ENCODE data around the gene NRXN3.

NRXN3 gene

GRCh38 chr14:78637489-78637888, 467.3 kb downstream of the NRXN3 start:
- POLR2A ChIA-PET = no interaction called here
- no peaks in the 10 kb centered on the region for H3K4me1 ChIP-seq (ENCODE audit: control insufficient read depth, insufficient read depth, low read length)
- H3K27ac ChIP-seq (ENCODE audit: extremely low read depth, low read depth, low read length) = no peak overlapping the region
- TF ChIP-seq SALL2 (tag by site-specific recombination; IDR thresholded peaks at IDR 0.05; ENCODE audit: borderline replicate concordance) = no peak
- no peak for TF ChIP-seq ZNF311 (tag by site-specific recombination; IDR thresholded peaks at IDR 0.05; ENCODE audit: borderline replicate concordance)
- no peak for TF ChIP-seq KLF17 (tag by site-specific recombination; IDR thresholded peaks at IDR 0.05)
- TF ChIP-seq, protein P1, sequence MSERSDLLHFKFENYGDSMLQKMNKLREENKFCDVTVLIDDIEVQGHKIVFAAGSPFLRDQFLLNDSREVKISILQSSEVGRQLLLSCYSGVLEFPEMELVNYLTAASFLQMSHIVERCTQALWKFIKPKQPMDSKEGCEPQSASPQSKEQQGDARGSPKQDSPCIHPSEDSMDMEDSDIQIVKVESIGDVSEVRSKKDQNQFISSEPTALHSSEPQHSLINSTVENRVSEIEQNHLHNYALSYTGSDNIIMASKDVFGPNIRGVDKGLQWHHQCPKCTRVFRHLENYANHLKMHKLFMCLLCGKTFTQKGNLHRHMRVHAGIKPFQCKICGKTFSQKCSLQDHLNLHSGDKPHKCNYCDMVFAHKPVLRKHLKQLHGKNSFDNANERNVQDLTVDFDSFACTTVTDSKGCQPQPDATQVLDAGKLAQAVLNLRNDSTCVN (tag by site-specific recombination; optimal IDR thresholded peaks at IDR 0.05) = no peak
- TF ChIP-seq OSR2 (tag by site-specific recombination; IDR thresholded peaks at IDR 0.05) = no peak
- TF ChIP-seq SCRT2 (tag by site-specific recombination; IDR thresholded peaks at IDR 0.05) = no peak
- TF ChIP-seq, protein P2, sequence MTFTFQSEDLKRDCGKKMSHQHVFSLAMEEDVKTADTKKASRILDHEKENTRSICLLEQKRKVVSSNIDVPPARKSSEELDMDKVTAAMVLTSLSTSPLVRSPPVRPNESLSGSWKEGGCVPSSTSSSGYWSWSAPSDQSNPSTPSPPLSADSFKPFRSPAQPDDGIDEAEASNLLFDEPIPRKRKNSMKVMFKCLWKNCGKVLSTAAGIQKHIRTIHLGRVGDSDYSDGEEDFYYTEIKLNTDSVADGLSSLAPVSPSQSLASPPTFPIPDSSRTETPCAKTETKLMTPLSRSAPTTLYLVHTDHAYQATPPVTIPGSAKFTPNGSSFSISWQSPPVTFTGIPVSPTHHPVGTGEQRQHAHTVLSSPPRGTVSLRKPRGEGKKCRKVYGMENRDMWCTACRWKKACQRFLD (tag by site-specific recombination; IDR thresholded peaks at IDR 0.05) = no peak
- TF ChIP-seq ATF2 (tag by site-specific recombination; IDR thresholded peaks at IDR 0.05; ENCODE audit: low read depth) = no peak
- no peak for TF ChIP-seq ZNF76 (tag by site-specific recombination; IDR thresholded peaks at IDR 0.05; ENCODE audit: borderline replicate concordance, low read depth)
- TF ChIP-seq GFI1B (tag by site-specific recombination; IDR thresholded peaks at IDR 0.05) = no peak
- TF ChIP-seq ZNF544 (tag by site-specific recombination; IDR thresholded peaks at IDR 0.05) = no peak
- no peak for TF ChIP-seq SP7 (tag by site-specific recombination; IDR thresholded peaks at IDR 0.05)
- no peak overlapping the region for H3K4me3 ChIP-seq (ENCODE audit: low read depth, low read length)
- H3K9me3 ChIP-seq (ENCODE audit: control insufficient read depth, insufficient read depth, low read depth, low read length) = no peaks in the 10 kb centered on the region
- CTCF ChIA-PET = interaction anchor here (0.5 to 0.6 kb wide), 3 partner anchors 141 to 796 kb away, joined by 3 to 4 read pairs (median 4); no protein-coding TSS in a partner anchor
- H3K36me3 ChIP-seq (ENCODE audit: control insufficient read depth in 2 of 2, insufficient read depth in 1 of 2, low read length in 2 of 2) = no peaks in the 10 kb centered on the region

DNA sequence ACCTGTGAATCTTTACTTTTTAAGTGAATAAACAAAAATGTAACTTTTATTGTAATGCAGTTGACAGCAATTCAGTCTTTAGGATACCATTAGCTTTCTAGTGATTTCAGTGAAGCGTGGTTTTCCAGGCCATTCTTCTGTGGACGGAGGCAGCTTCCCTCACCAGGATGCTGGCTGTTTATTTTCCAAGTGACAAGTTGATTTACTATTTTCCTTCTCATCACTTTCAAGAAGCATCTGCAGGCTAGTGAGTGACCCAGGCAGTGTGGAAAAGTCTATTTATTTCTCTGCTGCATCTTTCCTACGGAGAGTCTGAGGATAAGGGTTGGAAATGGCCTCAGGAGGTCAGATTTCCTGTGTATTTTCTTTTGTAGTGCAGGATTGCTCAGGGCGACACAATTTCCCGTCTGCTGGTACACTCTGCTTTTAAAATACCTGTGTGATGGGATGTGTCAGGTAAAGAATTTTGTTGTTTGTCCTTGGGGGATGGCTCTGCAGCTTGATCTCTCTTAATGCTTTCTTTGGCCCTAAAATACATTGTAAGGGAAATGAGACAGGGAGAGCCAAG, 467.8 kb downstream of the NRXN3 start:
- no peak overlapping the region for H3K27ac ChIP-seq (ENCODE audit: extremely low read depth, low read depth, low read length)
- ChIA-PET POLR2A (no interaction called here), CTCF (interaction anchor here (0.6 kb wide), 1 partner anchor 141 kb away, joined by 4 read pairs; no protein-coding TSS in a partner anchor)
- no peak for TF ChIP-seq ZNF529 (tag by site-specific recombination; IDR thresholded peaks at IDR 0.05; ENCODE audit: insufficient replicate concordance)
- no peak for TF ChIP-seq PBX3 (CRISPR knock-in tag; IDR thresholded peaks at IDR 0.05)
- no peak for TF ChIP-seq ZNF175 (tag by site-specific recombination; IDR thresholded peaks at IDR 0.05)
- TF ChIP-seq CTCF (tag by site-specific recombination; IDR thresholded peaks at IDR 0.05) = no peak
- no peak for TF ChIP-seq ZNF660 (tag by site-specific recombination; IDR thresholded peaks at IDR 0.05)
- TF ChIP-seq, protein P1 (tag by site-specific recombination; optimal IDR thresholded peaks at IDR 0.05) = no peak
- H3K4me1 ChIP-seq (ENCODE audit: control insufficient read depth, insufficient read depth, low read length) = no peaks in the 10 kb centered on the region
- H3K36me3 ChIP-seq (ENCODE audit: control insufficient read depth in 2 of 2, insufficient read depth in 1 of 2, low read length in 2 of 2) = no peaks in the 10 kb centered on the region
- no peak overlapping the region for H3K4me3 ChIP-seq (ENCODE audit: low read depth, low read length)
- H3K9me3 ChIP-seq (ENCODE audit: control insufficient read depth, insufficient read depth, low read depth, low read length) = no peaks in the 10 kb centered on the region
